Osteoblast (primary cell): ENCODE measurements around the gene HPSE2. TPM values are rescaled to one million over a fixed set of nuclear protein-coding genes. Genes with fewer than 3 reads are reported as not detected.

Experiments
- DNase-seq: peaks from one replicate; pipeline ENCODE4 v3.0.0; 2011; ENCODE audit warnings: low spot score, mixed read lengths; ENCODE audit not compliant: insufficient read length; ENCODE audit errors: missing footprints
- H2AFZ ChIP-seq: 2 replicates; pipeline ENCODE4 v1.6.0; 2011; ENCODE audit warnings: mild to moderate bottlenecking, low read length
- H3K27ac ChIP-seq: 2 replicates; pipeline ENCODE4 v1.5.1; 2011; ENCODE audit warnings: mild to moderate bottlenecking, low read depth, low read length, moderate library complexity
- H3K27me3 ChIP-seq: 2 replicates; pipeline ENCODE4 v1.6.0; 2012; ENCODE audit warnings: mild to moderate bottlenecking, control low read depth, inconsistent platforms, low read length, moderate library complexity; ENCODE audit not compliant: insufficient read depth
- H3K36me3 ChIP-seq: 2 replicates; pipeline ENCODE4 v1.5.1; 2011; ENCODE audit warnings: mild to moderate bottlenecking, low read length, control low read depth, moderate library complexity; ENCODE audit not compliant: insufficient read depth
- H3K4me1 ChIP-seq: 2 replicates; pipeline ENCODE4 v1.5.1; 2011; ENCODE audit warnings: mild to moderate bottlenecking, low read length, control low read depth, moderate library complexity; ENCODE audit not compliant: insufficient read depth
- H3K4me2 ChIP-seq: 2 replicates; pipeline ENCODE4 v1.6.0; 2011; ENCODE audit warnings: mild to moderate bottlenecking, low read length; ENCODE audit not compliant: insufficient read depth
- H3K4me3 ChIP-seq: fragments of 200-600 bp; sonication (generic); 3 replicates; pipeline ENCODE4 v1.5.1; 2012; ENCODE audit warnings: mild to moderate bottlenecking, low read length, inconsistent platforms; ENCODE audit not compliant: insufficient read depth
- H3K79me2 ChIP-seq: 2 replicates; pipeline ENCODE4 v1.6.0; 2012; ENCODE audit warnings: mild to moderate bottlenecking, low read length, control low read depth, inconsistent platforms; ENCODE audit not compliant: insufficient read depth
- H3K9me3 ChIP-seq: 2 replicates; pipeline ENCODE4 v1.5.1; 2011; ENCODE audit warnings: low read depth, low read length, control low read depth
- H4K20me1 ChIP-seq: 2 replicates; pipeline ENCODE4 v1.6.0; 2012; ENCODE audit warnings: mild to moderate bottlenecking, low read length, control low read depth; ENCODE audit not compliant: insufficient read depth
- total RNA-seq: library from RNA; depleted of rRNA; stranded (reverse); fragments of >200 nt; gene quantifications from 2 replicates; pipeline ENCODE4 v1.2.3, GENCODE V29; 2012
- TF ChIP-seq, protein P1 (sequence below): IDR thresholded peaks from 2 replicates; pipeline ENCODE4 v1.5.1; 2011; ENCODE audit warnings: mild to moderate bottlenecking, low read depth, low read length, moderate library complexity; ENCODE audit errors: extremely low read depth

Gene HPSE2
- total RNA-seq, 1 donor = not detected

DNA sequence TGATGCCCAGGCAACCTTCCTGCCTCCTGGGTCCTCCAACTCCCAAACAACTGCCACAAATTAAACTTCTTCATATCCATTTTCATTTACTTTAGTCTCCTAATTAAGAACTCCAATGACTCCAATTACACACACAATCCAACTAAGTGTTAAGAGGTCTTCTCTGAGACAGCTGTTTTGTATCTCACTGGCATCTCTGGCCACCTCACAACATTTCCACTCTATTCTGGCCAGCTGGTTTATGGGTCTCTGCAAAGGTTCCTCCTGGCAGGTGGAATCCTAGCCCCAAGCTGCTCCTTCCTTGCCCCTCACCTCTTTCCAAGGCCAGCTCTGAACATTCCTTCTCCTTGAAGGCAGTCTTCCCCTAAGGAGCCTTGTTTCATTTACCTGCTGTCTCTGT lies 665.8 kb downstream of the HPSE2 start:
- no peaks in the 10 kb centered on the region for H3K9me3 ChIP-seq
- no peaks in the 10 kb centered on the region for H3K36me3 ChIP-seq
- H3K27ac ChIP-seq = no peak overlapping the region
- no peaks in the 10 kb centered on the region for H3K27me3 ChIP-seq
- no peak overlapping the region for H3K4me3 ChIP-seq
- no peak for DNase-seq
- H2AFZ ChIP-seq = no peak overlapping the region
- TF ChIP-seq, protein P1, sequence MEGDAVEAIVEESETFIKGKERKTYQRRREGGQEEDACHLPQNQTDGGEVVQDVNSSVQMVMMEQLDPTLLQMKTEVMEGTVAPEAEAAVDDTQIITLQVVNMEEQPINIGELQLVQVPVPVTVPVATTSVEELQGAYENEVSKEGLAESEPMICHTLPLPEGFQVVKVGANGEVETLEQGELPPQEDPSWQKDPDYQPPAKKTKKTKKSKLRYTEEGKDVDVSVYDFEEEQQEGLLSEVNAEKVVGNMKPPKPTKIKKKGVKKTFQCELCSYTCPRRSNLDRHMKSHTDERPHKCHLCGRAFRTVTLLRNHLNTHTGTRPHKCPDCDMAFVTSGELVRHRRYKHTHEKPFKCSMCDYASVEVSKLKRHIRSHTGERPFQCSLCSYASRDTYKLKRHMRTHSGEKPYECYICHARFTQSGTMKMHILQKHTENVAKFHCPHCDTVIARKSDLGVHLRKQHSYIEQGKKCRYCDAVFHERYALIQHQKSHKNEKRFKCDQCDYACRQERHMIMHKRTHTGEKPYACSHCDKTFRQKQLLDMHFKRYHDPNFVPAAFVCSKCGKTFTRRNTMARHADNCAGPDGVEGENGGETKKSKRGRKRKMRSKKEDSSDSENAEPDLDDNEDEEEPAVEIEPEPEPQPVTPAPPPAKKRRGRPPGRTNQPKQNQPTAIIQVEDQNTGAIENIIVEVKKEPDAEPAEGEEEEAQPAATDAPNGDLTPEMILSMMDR = no peak
- no peak overlapping the region for H3K4me2 ChIP-seq
- no peaks in the 10 kb centered on the region for H4K20me1 ChIP-seq
- no peaks in the 10 kb centered on the region for H3K4me1 ChIP-seq
- no peaks in the 10 kb centered on the region for H3K79me2 ChIP-seq

DNA sequence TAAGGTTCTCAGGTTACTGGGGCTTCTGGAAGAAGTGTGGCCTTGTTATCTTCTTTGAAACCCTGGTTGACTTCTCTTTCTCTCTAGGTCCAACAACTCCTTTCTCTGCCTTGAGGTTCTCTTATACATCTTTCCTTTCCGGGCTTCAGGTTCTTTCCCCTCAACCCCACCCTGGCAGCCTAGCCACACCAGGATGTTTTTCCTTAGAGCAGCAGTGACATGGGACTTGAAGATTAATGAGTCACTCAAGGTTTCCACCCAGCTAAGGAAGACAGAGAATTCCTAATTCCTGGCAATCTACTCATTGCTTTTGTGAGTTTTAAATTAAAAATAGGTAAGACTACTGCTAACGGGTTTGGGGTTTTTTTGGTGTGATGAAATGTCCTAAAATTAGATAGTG lies 667.1 kb downstream of the HPSE2 start:
- Histone ChIP-seq H2AFZ (no peak overlapping the region), H3K4me3 (no peak overlapping the region), H3K4me1 (no peaks in the 10 kb centered on the region), H4K20me1 (no peaks in the 10 kb centered on the region), H3K27ac (no peak overlapping the region), H3K27me3 (no peaks in the 10 kb centered on the region), H3K4me2 (no peak overlapping the region), H3K79me2 (no peaks in the 10 kb centered on the region), H3K36me3 (no peaks in the 10 kb centered on the region), H3K9me3 (no peaks in the 10 kb centered on the region)
- no peak for DNase-seq
- TF ChIP-seq, protein P1 = no peak

DNA sequence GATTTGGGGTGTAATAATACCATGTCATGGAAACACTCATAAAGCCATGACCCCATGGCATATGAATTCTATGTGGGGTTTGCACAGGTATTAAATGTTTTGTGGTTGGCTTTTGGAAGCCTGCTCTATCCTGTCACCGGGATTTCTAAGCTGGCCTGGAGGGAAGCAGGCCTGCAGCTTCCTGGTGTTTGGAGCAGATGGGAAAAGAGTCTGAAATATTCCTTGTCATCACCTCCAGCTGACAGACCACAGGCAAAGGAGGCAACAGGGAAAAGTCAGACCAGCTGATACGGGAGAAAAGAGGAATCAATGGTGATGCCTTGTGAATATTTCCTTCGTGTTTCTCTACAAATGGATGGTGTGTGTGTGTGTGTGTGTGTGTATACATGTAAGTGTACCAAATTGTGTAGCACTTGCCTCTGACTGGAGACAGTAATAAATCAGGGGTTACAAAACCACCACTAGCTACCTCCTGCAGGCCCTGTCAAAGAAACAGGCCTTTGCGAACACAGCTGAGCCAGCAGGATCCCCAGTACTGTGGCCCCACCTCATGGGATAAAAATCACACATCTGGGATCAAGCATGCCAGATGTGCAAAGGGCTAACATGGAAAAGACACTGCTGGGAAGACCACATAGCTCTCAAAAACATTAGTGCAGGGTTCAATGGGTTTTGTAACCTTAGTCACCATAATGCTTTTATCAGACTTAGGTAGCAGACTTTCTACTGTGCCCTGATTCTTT lies 668.1 kb downstream of the HPSE2 start:
- Histone ChIP-seq H3K4me3 (no peak overlapping the region), H3K27me3 (no peaks in the 10 kb centered on the region), H3K36me3 (no peaks in the 10 kb centered on the region), H3K27ac (no peak overlapping the region), H3K4me2 (no peak overlapping the region), H3K79me2 (no peaks in the 10 kb centered on the region), H4K20me1 (no peaks in the 10 kb centered on the region), H3K4me1 (no peaks in the 10 kb centered on the region), H2AFZ (no peak overlapping the region), H3K9me3 (no peaks in the 10 kb centered on the region)
- TF ChIP-seq, protein P1 = no peak
- DNase-seq = no peak

DNA sequence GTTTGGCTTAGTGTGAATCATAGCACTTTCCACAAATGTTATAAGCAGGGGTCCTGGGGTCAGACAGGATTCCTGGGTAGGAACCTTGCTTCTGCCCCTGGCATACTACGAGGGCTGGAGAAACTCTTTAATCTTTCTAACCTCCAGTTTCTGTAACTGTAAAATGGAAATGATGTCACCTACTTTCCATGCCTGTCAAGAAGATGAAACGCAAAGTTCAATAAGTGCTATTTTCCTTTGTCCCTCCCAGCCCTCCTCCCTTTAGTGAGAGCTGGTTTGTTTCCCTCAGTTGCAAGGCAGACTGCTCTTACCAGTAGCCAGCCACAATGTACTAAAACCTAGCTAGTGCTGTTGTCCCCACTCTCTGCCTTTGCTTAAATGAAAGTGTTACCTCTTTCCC lies 671.8 kb downstream of the HPSE2 start:
- Histone ChIP-seq H2AFZ (no peak overlapping the region), H3K4me1 (no peaks in the 10 kb centered on the region), H3K9me3 (no peaks in the 10 kb centered on the region), H4K20me1 (no peaks in the 10 kb centered on the region), H3K4me3 (no peak overlapping the region), H3K4me2 (no peak overlapping the region), H3K79me2 (no peaks in the 10 kb centered on the region), H3K27me3 (no peaks in the 10 kb centered on the region), H3K36me3 (no peaks in the 10 kb centered on the region), H3K27ac (no peak overlapping the region)
- no peak for DNase-seq
- TF ChIP-seq, protein P1 = no peak
